CD4-positive, alpha-beta T cell treated with Interleukin-6 at 100 ng/mL for 8 hours (primary cell): ENCODE measurements around the gene PHF12.

Experiments
- DNase-seq: peaks from one replicate; pipeline ENCODE4 v3.0.0-alpha.2; 2020; ENCODE audit warnings: mixed read lengths, low spot score

Gene PHF12

DNA sequence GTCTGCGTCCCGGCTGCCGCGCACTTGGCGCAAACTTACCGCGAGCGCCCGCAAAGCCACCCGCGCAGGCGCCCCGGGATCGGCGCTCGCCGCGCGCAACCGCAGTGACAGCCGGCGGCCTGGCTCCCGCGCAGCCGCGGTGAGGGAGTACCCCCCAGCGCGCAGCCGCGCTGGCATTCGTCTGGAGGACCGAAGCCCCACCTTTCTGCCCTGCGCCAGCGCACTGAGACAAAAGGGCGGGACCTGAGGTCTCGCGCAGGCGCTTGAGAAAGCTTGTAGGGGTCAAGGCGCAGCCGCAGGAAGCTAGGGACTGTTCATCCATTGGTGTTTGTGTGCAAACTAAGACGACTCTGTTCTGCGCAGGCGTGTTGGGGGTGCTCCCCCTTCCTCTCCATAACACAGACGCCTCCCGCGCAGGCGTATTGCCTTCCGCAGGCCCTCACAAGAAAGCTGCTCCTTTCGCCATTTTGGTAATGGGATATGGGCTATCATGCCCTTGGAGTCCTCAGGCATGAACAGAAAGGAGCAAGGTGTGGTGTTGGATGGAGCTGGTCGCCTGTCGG is at the start of gene PHF12:
Gene PHF12 (minus strand): TSS at position 91 of the 563 bp plus-strand sequence. CDS start 558 bp downstream, outside the sequence.
- DNase-seq = peak; percentile 100

GRCh38 chr17:29000973-29001372 is 49.7 kb upstream of the PHF12 start:
- DNase-seq = no peak

DNA sequence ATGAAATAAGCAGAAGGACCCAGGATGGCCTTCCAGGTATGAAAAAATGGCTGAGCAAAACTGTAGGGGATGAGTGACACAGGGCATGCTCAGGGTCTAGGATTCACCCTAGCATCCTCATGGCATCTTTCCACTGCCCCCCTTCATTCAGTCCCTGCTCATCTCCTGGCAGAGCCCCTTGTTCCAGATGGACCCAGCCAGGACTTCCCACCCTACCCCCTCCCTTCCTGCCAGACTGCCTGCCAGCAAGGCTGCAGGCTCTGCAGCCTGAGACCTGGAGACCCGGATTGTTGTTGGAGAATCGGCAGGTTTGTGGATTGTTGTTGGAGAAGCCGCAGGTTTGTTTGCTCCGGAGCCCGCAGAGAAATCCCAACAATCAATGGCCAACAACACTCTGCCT is 47.9 kb upstream of the PHF12 start:
- no peak for DNase-seq

DNA sequence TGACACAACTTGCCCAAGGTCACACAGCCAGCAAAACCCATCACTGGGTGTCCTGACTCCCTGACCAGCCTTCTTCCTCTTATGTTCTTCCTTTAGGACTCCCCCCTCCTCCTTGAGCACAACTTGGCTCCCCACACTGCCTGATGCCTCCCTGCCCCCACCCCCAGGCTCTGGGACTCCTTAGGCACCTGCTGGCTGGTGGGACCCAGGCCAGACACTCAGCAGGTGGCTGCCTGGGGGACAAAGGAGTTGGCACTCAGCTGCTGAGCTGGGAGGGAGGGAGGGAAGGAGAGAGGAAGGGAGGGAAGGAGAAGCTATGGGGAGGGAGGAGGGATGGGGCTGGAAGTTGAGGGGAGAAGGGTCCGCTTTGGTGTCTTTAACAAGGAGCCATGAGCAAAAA is 46.5 kb upstream of the PHF12 start:
- no peak for DNase-seq

GRCh38 chr17:28996554-28997096 is 45.3 kb upstream of the PHF12 start:
- no peak for DNase-seq

- no peak for DNase-seq
These were observed 42.5 kb upstream of the PHF12 start for GRCh38 chr17:28993645-28994426.

DNA sequence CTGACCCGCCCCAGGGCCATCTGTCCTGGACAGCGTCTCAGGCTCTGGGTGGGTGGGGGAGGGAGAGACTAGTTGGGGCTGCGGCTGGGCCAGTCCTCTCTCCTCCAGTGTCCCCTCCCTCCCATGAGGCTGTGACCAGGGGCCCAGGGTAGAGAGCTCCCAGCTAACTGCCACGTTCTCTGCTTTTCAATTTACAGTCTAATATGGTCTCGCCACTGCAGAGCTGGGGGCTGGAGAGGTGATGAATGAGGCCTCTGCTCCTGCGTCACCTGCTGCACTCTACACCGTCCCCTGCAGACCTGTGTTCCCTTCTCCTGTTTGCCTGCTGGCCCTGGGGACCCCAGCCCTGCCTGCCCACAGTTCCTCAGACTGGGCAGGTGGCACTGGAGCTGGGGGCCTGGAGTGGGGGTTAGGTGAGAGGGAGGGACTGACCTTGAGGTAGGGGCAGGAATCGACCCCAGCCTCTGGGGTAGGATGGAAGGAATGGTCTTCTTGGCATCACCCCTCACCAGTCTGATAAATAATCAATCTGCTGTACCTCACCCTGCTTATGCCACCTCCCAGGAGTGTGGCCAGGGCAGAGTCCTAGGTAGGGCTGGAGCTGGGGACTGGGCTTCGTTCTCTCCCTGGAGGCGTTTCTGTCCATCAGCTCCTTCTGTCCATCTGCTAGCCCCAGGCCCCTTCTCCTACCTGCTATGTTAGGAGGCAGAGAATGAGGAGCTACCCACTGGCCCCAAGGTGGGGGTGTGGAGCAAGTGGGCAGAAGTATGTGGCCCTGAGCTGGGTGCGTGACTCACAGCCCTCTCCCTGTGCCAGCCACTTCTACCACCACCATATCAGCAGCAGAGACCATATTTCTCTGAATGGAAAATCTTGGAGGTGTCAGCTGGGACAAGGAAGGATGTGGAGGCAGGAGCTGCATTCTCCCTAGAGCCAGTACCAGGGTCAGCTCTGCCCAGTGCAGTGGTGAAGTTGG is 41.6 kb upstream of the PHF12 start:
- DNase-seq = no peak

GRCh38 chr17:28992185-28992584 is 40.9 kb upstream of the PHF12 start:
- no peak for DNase-seq

DNA sequence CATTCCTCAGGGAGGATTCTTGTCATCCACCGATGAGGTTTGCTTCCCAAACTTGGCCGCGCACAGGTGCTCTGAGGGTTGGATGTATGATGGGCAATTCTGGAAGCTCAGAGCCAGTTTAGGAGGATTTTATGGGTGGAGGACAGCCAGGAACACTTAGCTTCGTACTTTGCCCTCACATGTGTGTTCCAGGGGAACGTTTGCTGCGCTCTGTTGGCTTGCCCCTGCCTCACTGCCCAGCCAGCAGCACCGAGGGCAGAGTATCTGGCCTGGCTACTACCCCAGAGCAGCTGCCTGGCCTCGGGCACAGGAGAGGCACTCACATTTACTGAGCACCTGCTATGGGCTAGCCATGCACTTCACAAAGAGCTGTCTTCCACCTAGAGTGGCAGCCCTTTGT is 40.5 kb upstream of the PHF12 start:
- DNase-seq = no peak

- no peak for DNase-seq
These were observed 37.7 kb upstream of the PHF12 start for GRCh38 chr17:28989028-28989427.

DNA sequence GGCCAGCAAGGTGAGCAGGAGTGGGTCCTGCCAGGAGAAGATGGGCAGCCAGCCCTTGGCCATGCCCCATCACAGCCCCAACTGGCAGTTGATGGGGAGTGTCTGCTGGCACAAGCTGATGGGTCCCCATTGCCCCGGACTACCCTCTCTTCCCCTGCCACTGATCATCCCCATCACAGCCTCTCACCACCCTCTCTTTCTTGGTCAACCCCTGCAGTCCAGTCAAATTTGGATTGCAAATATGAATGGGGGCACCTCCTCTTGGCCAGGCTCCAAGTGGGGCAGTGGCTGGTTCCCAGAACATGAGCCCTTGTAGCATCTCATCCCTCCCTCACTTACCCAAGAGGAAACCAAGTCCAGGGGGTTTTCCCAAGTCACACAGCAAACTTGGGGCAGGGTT is 37.2 kb upstream of the PHF12 start:
- DNase-seq = no peak

DNA sequence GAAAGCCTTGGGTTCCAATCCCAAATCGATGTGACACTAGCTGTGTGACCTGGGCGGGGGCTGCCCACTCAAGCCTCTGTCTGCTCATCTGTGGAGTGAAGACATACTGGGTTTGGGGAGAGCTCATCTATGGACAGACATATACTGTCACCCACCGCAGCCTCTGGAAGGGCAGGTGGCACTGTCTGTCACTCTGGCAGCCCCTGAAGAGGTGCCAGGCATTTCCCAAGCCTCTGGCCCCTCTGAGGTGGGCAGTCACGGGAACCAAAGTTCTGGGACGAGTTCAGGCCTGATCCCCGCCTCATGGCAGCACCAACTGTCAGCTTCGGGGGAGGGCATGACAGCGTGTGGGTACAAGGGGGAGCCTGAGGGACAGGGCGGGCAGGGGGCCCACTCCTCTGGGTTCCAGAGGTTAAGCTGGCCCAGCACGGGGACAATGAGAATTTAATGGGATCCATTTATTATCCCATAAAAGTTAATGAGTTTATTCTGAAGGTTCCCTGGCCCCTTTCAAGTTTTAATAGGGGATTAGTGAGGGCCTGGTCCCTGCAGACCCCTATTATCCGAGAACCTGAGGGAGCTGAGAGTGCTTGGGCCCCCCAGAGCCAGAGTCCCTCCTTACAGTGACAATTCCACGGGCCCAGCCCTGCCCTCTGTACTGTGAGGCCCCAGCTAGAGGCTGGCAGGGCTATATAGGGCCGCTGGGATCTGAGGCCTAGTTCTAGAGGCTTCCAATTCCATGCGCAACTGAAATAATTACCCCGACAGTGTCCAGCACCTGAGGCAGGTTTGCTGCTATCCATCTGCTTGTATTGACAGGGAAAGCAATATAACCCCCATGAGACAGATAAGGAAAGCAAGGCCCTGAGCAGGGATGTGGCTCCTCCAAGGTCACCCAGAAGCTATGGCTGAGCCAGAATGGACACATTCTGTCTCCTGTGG is 35.7 kb upstream of the PHF12 start:
- no peak for DNase-seq

- DNase-seq = no peak
These were observed 34.8 kb upstream of the PHF12 start for GRCh38 chr17:28985950-28986713.

DNA sequence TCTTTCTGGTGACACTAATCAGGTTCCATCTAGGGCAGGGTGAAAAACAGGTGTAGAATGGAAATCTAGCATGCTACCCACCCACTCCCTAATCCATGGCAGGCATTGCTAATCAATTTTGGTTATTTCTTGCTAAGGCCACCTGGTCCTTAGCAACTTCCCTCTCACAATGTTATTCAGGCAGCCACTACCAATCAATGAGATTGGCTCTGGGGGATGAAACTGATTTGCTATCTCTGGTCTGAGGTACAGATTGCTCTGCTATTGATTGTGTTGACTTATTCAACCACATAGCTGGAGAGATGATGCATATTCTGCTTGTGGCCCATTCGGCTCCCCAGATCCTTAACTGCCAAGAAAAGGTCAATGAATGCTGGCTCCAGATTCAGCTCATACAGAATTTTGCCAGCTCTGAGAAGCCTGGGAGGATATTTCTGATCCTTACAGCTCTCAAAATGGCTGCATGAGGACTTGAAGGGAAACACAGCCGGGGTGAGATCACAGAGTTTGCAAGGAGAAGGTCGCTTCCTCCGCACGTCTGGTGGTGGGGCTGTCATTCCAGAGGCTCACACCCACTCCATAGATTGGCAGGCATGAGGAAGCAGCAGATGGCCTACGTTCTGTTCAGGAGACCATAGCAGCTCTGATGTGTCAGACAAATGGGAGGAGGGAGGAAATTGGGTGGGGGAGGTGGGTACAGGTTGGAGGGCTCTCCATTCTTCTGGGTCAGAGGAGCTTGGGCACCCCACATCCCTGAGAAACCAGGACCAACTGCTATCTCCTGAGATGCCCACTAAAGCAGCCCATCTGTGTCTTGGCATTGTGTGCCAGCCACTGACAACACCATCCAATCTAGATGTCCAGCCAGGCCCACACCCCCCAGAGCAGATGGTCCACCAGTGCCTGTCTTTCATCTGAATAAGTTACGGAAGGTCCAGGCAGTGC is 32.2 kb upstream of the PHF12 start:
- DNase-seq = no peak

GRCh38 chr17:28982131-28982793 is 30.9 kb upstream of the PHF12 start:
- DNase-seq = peak; percentile 61

DNA sequence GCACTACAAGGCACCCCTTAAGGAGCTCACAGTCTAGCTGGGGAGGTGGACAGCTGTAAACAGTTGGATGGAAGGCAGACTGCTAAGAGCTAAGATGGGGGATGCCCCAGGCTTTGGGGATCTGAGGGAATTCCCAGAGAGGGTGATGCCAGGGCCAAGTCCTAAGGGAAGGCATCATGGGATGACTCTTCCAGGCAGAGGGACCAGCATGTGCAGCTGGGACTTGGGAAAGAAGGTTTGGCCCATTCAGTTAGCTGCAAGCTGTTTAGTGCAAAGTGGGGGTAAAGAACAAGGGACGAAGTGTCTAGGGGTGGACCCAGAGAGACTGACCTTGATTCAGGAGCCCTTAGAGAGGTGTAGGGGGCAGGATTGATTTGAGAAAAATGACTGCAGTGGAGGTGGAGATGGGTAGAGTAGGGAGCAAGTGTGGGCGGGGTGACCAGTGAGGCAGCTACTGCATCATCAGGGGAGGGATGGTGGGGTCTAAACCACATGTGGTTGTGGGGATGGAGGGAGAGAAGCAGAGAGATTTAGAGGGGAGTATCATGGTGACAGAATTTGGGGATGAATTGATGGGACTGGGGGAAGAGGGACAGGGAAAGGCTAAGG is 27.1 kb upstream of the PHF12 start:
- no peak for DNase-seq

DNA sequence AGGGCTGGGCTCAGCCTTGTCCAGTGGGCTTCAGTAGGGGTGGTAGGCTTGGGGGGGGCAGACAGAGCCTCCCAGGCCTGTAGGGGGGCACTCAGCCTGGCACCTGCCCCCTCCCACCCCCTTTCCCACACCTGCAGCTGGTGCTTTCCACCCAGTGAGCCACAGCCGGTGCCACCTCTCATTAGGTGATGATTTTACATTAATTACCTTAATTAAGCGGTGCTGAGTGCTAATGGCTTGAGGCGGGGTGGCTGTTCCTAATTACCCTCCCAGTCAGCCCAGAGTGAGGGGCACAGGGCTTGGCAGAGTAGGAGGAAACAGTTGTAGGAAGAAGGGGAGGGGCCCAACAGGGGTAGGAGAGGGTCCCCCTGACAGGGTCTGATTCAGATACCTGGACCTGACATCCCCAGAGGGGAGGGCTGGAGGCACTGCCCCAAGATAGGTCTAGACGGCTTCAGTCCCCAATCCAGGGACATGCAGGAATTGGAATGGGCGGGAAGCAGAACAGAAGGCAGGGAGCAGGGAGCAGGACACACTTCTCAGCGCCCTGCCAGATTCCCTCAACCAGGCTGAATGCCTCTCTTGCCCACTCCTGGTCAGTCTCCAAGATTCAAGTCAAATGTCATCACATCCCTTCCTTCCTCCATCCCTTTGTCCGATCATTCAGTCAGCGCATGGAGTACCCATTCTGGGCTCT is 26.5 kb upstream of the PHF12 start:
- DNase-seq = no peak

GRCh38 chr17:28975646-28976045 is 24.3 kb upstream of the PHF12 start:
- no peak for DNase-seq
